Spleen (tissue), 7 donors: ENCODE data around the gene C4orf17.

Source experiments
- POLR2A ChIP-seq, 3 donors: fragments of 450-650 bp; IDR thresholded peaks; one replicate each; pipeline ENCODE4 v1.5.1; 2017; ENCODE audit warnings: antibody characterized with exemption in 3 of 3, mild to moderate bottlenecking in 1 of 3
- TF ChIP-seq, protein P1 (sequence below), 11 experiments: fragments of 200-600 bp in 7 of 11; fragments of 450-650 bp in 4 of 11; sonication (generic) in 4 of 11; IDR thresholded peaks in 8 of 11; conservative IDR thresholded peaks in 3 of 11; 1 replicate in 7 of 11; 2 replicates in 4 of 11; pipeline versions ENCODE4 v1.4.0 to v1.8.0; 2016 to 2021; ENCODE audit warnings: antibody characterized with exemption in 11 of 11, inconsistent platforms in 4 of 11, mild to moderate bottlenecking in 1 of 11
- donor health status: DM: no; HTN: no; CAD: no; lungs with moderate emphysema.
- donor health status: DM: no; HTN: no; CAD: no.
- donor health status: DM: no; HTN: no; CAD: no.

DNA sequence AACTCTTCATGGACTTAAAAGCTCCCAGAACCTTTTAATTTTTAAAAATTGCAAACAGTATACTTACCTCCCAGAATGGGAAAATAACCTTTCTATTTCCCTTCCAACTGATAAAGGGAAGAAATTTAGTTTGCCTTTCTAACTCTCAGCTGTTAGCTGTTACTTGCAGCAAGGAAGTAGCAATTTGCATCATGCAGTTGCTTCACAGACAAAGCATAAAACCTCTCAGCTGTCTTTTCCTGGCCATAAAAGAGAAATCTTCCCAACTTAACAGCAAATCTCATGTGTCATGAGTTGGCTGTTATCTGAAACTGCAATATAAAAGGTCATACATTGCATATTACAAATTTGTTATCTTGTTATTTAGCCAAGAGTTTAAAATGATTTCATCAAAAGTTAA, 18.4 kb downstream of the C4orf17 start:
- TF ChIP-seq, protein P1, sequence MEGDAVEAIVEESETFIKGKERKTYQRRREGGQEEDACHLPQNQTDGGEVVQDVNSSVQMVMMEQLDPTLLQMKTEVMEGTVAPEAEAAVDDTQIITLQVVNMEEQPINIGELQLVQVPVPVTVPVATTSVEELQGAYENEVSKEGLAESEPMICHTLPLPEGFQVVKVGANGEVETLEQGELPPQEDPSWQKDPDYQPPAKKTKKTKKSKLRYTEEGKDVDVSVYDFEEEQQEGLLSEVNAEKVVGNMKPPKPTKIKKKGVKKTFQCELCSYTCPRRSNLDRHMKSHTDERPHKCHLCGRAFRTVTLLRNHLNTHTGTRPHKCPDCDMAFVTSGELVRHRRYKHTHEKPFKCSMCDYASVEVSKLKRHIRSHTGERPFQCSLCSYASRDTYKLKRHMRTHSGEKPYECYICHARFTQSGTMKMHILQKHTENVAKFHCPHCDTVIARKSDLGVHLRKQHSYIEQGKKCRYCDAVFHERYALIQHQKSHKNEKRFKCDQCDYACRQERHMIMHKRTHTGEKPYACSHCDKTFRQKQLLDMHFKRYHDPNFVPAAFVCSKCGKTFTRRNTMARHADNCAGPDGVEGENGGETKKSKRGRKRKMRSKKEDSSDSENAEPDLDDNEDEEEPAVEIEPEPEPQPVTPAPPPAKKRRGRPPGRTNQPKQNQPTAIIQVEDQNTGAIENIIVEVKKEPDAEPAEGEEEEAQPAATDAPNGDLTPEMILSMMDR (IDR thresholded peaks at IDR 0.05 in 8 of 11, conservative IDR thresholded peaks at IDR 0.05 in 3 of 11), result no peak
- TF ChIP-seq POLR2A (IDR thresholded peaks at IDR 0.05), result no peak
